ENCODE measurements around the gene IFNAR2.

- TF ChIP-seq CTCF (IDR thresholded peaks at IDR 0.05) = no peak
- TF ChIP-seq POLR2AphosphoS5 (IDR thresholded peaks at IDR 0.05) = peak; percentile 70 to 90 (median 89)
- TF ChIP-seq POLR2A (IDR thresholded peaks at IDR 0.05) = peak; percentile 76
- TF ChIP-seq EP300 (IDR thresholded peaks at IDR 0.05; ENCODE audit: low read depth) = no peak
Measured at GRCh38 chr21:33266050-33266788, 36.5 kb downstream of the IFNAR2 start, which contains the start of gene IL10RB.

Data from transverse colon (tissue), 4 donors.